HepG2 (cell line): Measurements from ENCODE around the gene ETHE1. TPM values are rescaled to one million over a fixed set of nuclear protein-coding genes. Genes with fewer than 3 reads are reported as not detected.

Source experiments
- ATAC-seq: fragments of 200-7000 bp; cut with Tn5 transposase; 3 replicates; pipeline ENCODE4 v1.9.1; 2020; ENCODE audit warnings: mild to moderate bottlenecking, moderate library complexity
- BruUV-seq: library from RNA; stranded (reverse); fragments of 400-500 nt; replicated peaks from 2 replicates; lab custom pipeline; 2021; lab: Mats Ljungman, UMichigan
- CTCF ChIA-PET: fragments of 300-600 bp; formaldehyde crosslinking; extraction: SDS; loops from one replicate; lab custom pipeline; 2021; ENCODE audit warnings: low total read pairs, inconsistent platforms, low intra/inter-chr PET ratio; lab: Yijun Ruan, JAX
- POLR2A ChIA-PET: fragments of 350-600 bp; sonication (Branson Sonifier 250); formaldehyde crosslinking; loops from one replicate; lab custom pipeline; 2020; ENCODE audit warnings: antibody characterized with exemption, inconsistent platforms; lab: Yijun Ruan, JAX
- DNase-seq: peaks from one replicate; pipeline ENCODE4 v3.0.0-alpha.2; 2015; ENCODE audit warnings: low spot score
- FAIRE-seq: peaks from 3 replicates; lab custom pipeline; 2011; peaks lifted over from hg19 to GRCh38; lab: Jason Lieb, UNC
- H2AFZ ChIP-seq: one replicate; pipeline ENCODE4 v1.6.1; 2011; ENCODE audit warnings: low read length, inconsistent platforms
- H3K27ac ChIP-seq: fragments of 300-600 bp; 3 replicates; pipeline ENCODE4 v1.8.0; 2011; ENCODE audit warnings: mixed run types, mild to moderate bottlenecking, mixed read lengths, low read length, inconsistent platforms; ENCODE audit not compliant: insufficient read depth; ENCODE audit errors: extremely low read length
- H3K27me3 ChIP-seq, 2 experiments: fragments of 200-600 bp in 1 of 2; 2 replicates in 1 of 2; 3 replicates in 1 of 2; pipeline versions ENCODE4 v1.6.0 to v1.8.0; 2011; ENCODE audit warnings: low read length in 2 of 2, mild to moderate bottlenecking in 2 of 2, moderate library complexity in 2 of 2, inconsistent platforms in 1 of 2; ENCODE audit not compliant: insufficient read depth in 2 of 2, control insufficient read depth in 1 of 2
- H3K36me3 ChIP-seq, 2 experiments: fragments of 200-600 bp in 1 of 2; replicated peaks in 1 of 2; 2 replicates in 1 of 2; 3 replicates in 1 of 2; pipeline versions ENCODE4 v1.5.1 to v1.8.0; 2011; ENCODE audit warnings: low read length in 2 of 2, inconsistent platforms in 1 of 2; ENCODE audit not compliant: insufficient read depth in 2 of 2, control insufficient read depth in 1 of 2
- H3K4me1 ChIP-seq: 2 replicates; pipeline ENCODE4 v1.5.1; 2012; ENCODE audit warnings: low read length, inconsistent platforms; ENCODE audit not compliant: insufficient read depth
- H3K4me2 ChIP-seq: 2 replicates; pipeline ENCODE4 v1.6.0; 2011; ENCODE audit warnings: low read depth, low read length, inconsistent platforms
- H3K4me3 ChIP-seq, 3 experiments: fragments of 200-600 bp in 1 of 3; sonication (generic), shearing (Covaris generic) in 1 of 3; replicated peaks in 1 of 3; 2 replicates each; pipeline ENCODE4 v1.5.1; 2011 to 2016; ENCODE audit warnings: low read length in 3 of 3, inconsistent platforms in 2 of 3, low read depth in 2 of 3, mild to moderate bottlenecking in 2 of 3, control low read depth in 1 of 3, mixed read lengths in 1 of 3; ENCODE audit not compliant: insufficient read depth in 1 of 3
- H3K79me2 ChIP-seq: one replicate; pipeline ENCODE4 v1.6.1; 2011; ENCODE audit warnings: low read length, inconsistent platforms; ENCODE audit not compliant: insufficient read depth
- H3K9ac ChIP-seq: 2 replicates; pipeline ENCODE4 v1.6.0; 2011; ENCODE audit warnings: mild to moderate bottlenecking, low read depth, low read length, inconsistent platforms; ENCODE audit not compliant: insufficient read depth
- H3K9me3 ChIP-seq: 2 replicates; pipeline ENCODE4 v1.5.1; 2012; ENCODE audit warnings: mild to moderate bottlenecking, low read length
- H4K20me1 ChIP-seq: 2 replicates; pipeline ENCODE4 v1.6.0; 2011; ENCODE audit warnings: inconsistent platforms, mild to moderate bottlenecking, low read length, moderate library complexity; ENCODE audit not compliant: insufficient read depth
- CHCHD3 ChIP-seq: sonication (generic); formaldehyde crosslinking; IDR thresholded peaks from 2 replicates; pipeline ENCODE4 v1.8.0; 2022; ENCODE audit warnings: mild to moderate bottlenecking, missing genetic modification reagents, moderate library complexity
- HMG20B ChIP-seq: conservative IDR thresholded peaks from 2 replicates; pipeline ENCODE4 v1.6.1; 2016; ENCODE audit warnings: missing genetic modification reagents, missing compliant biosample characterization
- HOXA3 ChIP-seq: sonication (generic); formaldehyde crosslinking; IDR thresholded peaks from 2 replicates; pipeline ENCODE4 v1.5.0; 2020; ENCODE audit warnings: missing genetic modification reagents
- ISX ChIP-seq: sonication (generic); formaldehyde crosslinking; conservative IDR thresholded peaks from 2 replicates; pipeline ENCODE4 v1.5.0; 2020; ENCODE audit warnings: missing genetic modification reagents
- MTA1 ChIP-seq: sonication (generic); formaldehyde crosslinking; IDR thresholded peaks from 2 replicates; pipeline ENCODE4 v1.4.0; 2020; ENCODE audit warnings: missing genetic modification reagents, mild to moderate bottlenecking, borderline replicate concordance
- NR1H2 ChIP-seq: sonication (generic); formaldehyde crosslinking; IDR thresholded peaks from 2 replicates; pipeline ENCODE4 v1.8.1; 2022; ENCODE audit warnings: low read depth, missing genetic modification reagents, borderline replicate concordance
- RFX5 ChIP-seq: IDR thresholded peaks from 2 replicates; pipeline ENCODE4 v1.6.1; 2011; ENCODE audit warnings: low read depth, low read length, improper control_type of control experiment
- SATB2 ChIP-seq: sonication (generic); formaldehyde crosslinking; IDR thresholded peaks from 2 replicates; pipeline ENCODE4 v1.5.0; 2020; ENCODE audit warnings: missing genetic modification reagents
- TBX3 ChIP-seq: fragments of 450-650 bp; IDR thresholded peaks from 2 replicates; pipeline ENCODE4 v1.6.1; 2017; ENCODE audit warnings: antibody characterized with exemption, mild to moderate bottlenecking, inconsistent platforms, borderline replicate concordance
- TFDP2 ChIP-seq: sonication (generic); formaldehyde crosslinking; IDR thresholded peaks from 2 replicates; pipeline ENCODE4 v1.4.0; 2020; ENCODE audit warnings: missing genetic modification reagents
- THAP11 ChIP-seq: IDR thresholded peaks from 2 replicates; pipeline ENCODE4 v1.6.1; 2016; ENCODE audit warnings: missing biosample characterization, missing genetic modification reagents
- ZFP41 ChIP-seq: sonication (generic); formaldehyde crosslinking; IDR thresholded peaks from 2 replicates; pipeline ENCODE4 v1.4.0; 2020; ENCODE audit warnings: mild to moderate bottlenecking, missing genetic modification reagents, borderline replicate concordance
- ZNF709 ChIP-seq: sonication (generic); formaldehyde crosslinking; IDR thresholded peaks from 2 replicates; pipeline ENCODE4 v1.5.0; 2020; ENCODE audit warnings: mild to moderate bottlenecking, missing genetic modification reagents
- WGBS: methylation state at CpG from one replicate; pipeline ENCODE4 v1.1.6; 2017; ENCODE audit warnings: low lambda C conversion rate; 5-methylcytosine and 5-hydroxymethylcytosine counted together
- in situ Hi-C: cut with HindIII; loops from 2 replicates; pipeline ENCODE4 v1.10.0; 2017; ENCODE audit warnings: low pct_unique_long_range_greater_than_20kb; ENCODE audit not compliant: extremely low pct_ligation_motif_present
- intact Hi-C: fragments of 100-400 bp; cut with micrococcal nuclease; formaldehyde crosslinking; loops from one replicate; pipeline ENCODE4 v1.10.0; 2022; ENCODE audit not compliant: unreplicated experiment
- polyA plus RNA-seq, 8 experiments: library from polyadenylated mRNA; depleted of rRNA in 3 of 8; stranded (reverse) in 7 of 8; unstranded in 1 of 8; fragments of >200 nt; fragmentation: Illumina TruSeq in 4 of 8; extraction: Trizol in 4 of 8; gene quantifications; 2 replicates each; pipeline versions ENCODE4 v1.2.1 to v1.2.3, GENCODE V29; 2011 to 2016; ENCODE audit warnings: low read depth in 4 of 8, missing spikeins in 1 of 8, mixed read lengths in 1 of 8; ENCODE audit not compliant: insufficient read depth in 1 of 8
- total RNA-seq, 5 experiments: library from RNA; depleted of rRNA; stranded (reverse); fragments of >200 nt; fragmentation: Illumina TruSeq; extraction: Trizol; gene quantifications; 2 replicates each; pipeline ENCODE4 v1.2.3, GENCODE V29; 2016; ENCODE audit warnings: low read depth in 1 of 5

ETHE1 gene
- total and polyA plus RNA-seq, 2 of the 13 experiments (the other 11 are each of a cell fraction or from before 2014, with no cell fraction given), result 32.5 to 58.4 TPM

GRCh38 chr19:43510713-43511112 is 16.3 kb downstream of the ETHE1 start:
- intact Hi-C loops, result no loop called here
- no peak for FAIRE-seq
- peaks cover 9% of the 10 kb centered on the region for H3K4me1 ChIP-seq

GRCh38 chr19:43507880-43508279 is 19.1 kb downstream of the ETHE1 start:
- Histone ChIP-seq H3K27me3 (no peaks in the 10 kb centered on the region; a peak in 1 of 5 replicates), H3K4me1 (peaks cover 24% of the 10 kb centered on the region), H2AFZ (no peak overlapping the region), H3K9ac (no peak overlapping the region), H3K79me2 (peaks cover 7% of the 10 kb centered on the region), H3K27ac (peak overlapping the region; percentile 26), H3K4me3 (no peak overlapping the region), H3K4me2 (no peak overlapping the region), H3K9me3 (no peaks in the 10 kb centered on the region), H3K36me3 (peaks cover 0 to 8% of the 10 kb centered on the region in 2 experiments; a peak in 4 of 5 replicates), H4K20me1 (no peaks in the 10 kb centered on the region)
- CTCF ChIA-PET, result no interaction called here
- POLR2A ChIA-PET, result interaction anchor here (0.6 to 1.0 kb wide), 2 partner anchors 9 to 51 kb away, joined by 4 read pairs; no protein-coding TSS in a partner anchor
- FAIRE-seq (no peak), DNase-seq (no peak), ATAC-seq (no peak)
- WGBS, result 47% methylated on average over 2 of the region's 2 CpGs
- in situ Hi-C loops, result no loop called here
- TF ChIP-seq TBX3 (no peak), TFDP2 (CRISPR knock-in tag) (no peak), THAP11 (CRISPR knock-in tag) (peak; percentile 59; the same call in 1 of the 2 replicates), HOXA3 (no peak), RFX5 (no peak)
- intact Hi-C loops, result no loop called here
- no TSS peak for BruUV-seq

More at GRCh38 chr19:43510713-43511112, 16.3 kb downstream of the ETHE1 start:
- Histone ChIP-seq H4K20me1 (no peaks in the 10 kb centered on the region), H3K4me2 (no peak overlapping the region), H3K27ac (no peak overlapping the region), H3K9me3 (no peaks in the 10 kb centered on the region), H3K4me3 (no peak overlapping the region), H3K79me2 (no peaks in the 10 kb centered on the region), H3K9ac (no peak overlapping the region), H2AFZ (no peak overlapping the region), H3K27me3 (no peaks in the 10 kb centered on the region), H3K36me3 (peaks cover 0 to 8% of the 10 kb centered on the region in 2 experiments; a peak in 4 of 5 replicates)
- ChIA-PET CTCF (no interaction called here), POLR2A (no interaction called here)
- no peak for ATAC-seq
- in situ Hi-C loops, result no loop called here
- DNase-seq, result no peak
- 96% methylated on average over 7 of the region's 9 CpGs for WGBS
- TF ChIP-seq ISX (no peak), CHCHD3 (no peak), MTA1 (CRISPR knock-in tag) (no peak), NR1H2 (no peak), SATB2 (no peak), ZNF709 (CRISPR knock-in tag) (no peak), ZFP41 (no peak), HMG20B (CRISPR knock-in tag) (no peak)
- no TSS peak for BruUV-seq
